Stimulated activated CD4-positive, alpha-beta T cell treated with anti-CD3 and anti-CD28 coated beads, Interleukin-12 subunit alpha, Interleukin-12 subunit beta, amount 100 ng/mL, for 4 hours (primary cell): ENCODE data around the gene MED27.

Experiments
- DNase-seq: peaks from one replicate; pipeline ENCODE4 v3.0.0-alpha.2; 2020

MED27 gene

GRCh38 chr9:132040808-132041207 is 38.9 kb downstream of the MED27 start:
- DNase-seq = no peak

GRCh38 chr9:132040246-132040645 is 39.4 kb downstream of the MED27 start:
- DNase-seq = no peak

DNA sequence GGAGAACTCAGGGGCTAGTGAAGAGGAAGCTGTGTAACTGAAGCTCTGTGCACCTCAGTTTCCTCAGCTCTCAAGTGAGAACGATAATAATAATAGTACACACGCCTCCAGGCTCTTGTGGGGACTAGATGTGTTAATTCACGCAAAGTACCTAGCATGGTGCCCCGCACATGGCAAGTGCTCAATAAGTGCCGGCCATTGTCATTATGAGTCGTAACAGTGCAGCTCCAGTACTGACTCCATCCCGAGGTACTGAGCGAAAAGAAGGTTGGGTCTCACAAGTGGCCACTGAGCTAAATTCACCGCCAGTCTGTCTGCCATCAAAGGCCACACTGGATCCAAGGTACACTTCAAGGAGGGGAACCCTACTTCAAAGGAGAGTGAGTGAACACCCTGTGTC is 40.4 kb downstream of the MED27 start:
- no peak for DNase-seq

DNA sequence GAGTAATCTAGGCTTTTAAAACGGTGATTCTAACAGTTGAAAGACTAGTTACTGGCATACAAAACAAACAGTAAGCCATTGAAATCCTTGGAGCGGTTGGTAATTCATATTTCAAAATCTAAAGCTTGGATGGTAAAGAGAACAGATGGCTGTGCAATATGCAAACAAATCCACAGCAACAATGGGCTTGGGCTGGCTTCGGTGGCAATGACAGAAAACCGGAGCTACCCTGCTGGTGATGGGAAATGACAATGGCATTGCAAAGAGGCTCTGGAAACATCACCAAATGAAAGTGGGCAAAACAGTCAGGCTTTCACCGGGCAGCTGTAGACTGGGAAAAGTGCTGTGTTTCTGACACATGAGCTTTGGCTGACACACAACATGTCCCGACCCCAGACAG is 42.2 kb downstream of the MED27 start:
- DNase-seq = no peak

DNA sequence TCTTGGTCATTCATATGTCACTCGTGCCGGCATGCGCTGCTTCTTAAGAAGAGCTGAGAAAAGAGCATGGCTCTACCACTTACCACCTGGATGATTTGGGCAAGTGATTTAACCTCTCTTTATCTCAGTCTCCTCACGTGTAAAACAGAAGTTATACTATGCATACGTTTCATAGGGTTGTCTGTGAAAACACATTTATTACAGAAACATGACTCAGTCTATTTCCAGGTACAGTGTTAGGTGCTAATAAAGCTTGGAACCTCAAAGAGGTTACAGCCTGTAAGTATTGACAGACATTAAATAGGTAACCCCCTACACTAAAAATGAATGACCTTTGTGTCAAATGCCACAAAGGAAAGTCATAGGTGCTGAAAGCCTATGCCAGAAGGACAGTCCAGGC is 43.1 kb downstream of the MED27 start:
- DNase-seq = no peak

GRCh38 chr9:132035679-132036078 is 44.0 kb downstream of the MED27 start:
- DNase-seq = no peak

GRCh38 chr9:132032238-132032950 is 47.3 kb downstream of the MED27 start:
- no peak for DNase-seq

GRCh38 chr9:132031467-132032237 is 48.0 kb downstream of the MED27 start:
- DNase-seq = no peak

DNA sequence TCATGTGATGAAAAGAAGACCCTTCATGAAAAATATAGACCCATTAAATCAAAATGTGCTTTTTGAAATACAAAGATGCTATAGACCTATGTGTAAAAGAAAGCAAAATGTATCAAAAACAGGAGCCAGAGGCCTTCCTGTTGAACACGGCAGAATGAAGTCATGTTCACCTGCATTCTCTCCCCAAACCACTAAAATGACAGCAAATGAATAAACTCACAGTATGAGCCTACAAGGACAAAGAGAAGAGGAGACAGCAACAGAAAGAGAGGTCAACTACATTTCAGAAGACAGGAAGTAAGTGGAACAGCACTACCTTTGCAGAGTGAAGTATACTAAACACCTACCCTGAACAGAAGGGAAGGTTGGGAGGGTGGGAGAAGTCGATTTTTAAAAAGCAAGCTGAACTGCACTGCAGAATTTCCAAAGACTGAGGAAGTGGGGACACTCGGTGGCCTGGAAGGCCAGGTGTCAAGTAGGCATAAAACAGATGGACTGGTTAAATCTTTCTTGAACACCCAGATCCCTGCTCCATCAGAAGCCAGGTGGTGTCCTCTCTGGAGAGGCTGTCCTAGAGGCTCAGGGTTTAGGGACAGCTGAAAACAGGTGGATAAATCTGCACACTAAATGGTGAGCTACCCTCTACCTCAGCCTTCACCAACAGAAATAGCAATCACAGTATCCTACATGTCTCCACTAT is 48.9 kb downstream of the MED27 start:
- no peak for DNase-seq

GRCh38 chr9:132027752-132028663 is 51.7 kb downstream of the MED27 start:
- no peak for DNase-seq

DNA sequence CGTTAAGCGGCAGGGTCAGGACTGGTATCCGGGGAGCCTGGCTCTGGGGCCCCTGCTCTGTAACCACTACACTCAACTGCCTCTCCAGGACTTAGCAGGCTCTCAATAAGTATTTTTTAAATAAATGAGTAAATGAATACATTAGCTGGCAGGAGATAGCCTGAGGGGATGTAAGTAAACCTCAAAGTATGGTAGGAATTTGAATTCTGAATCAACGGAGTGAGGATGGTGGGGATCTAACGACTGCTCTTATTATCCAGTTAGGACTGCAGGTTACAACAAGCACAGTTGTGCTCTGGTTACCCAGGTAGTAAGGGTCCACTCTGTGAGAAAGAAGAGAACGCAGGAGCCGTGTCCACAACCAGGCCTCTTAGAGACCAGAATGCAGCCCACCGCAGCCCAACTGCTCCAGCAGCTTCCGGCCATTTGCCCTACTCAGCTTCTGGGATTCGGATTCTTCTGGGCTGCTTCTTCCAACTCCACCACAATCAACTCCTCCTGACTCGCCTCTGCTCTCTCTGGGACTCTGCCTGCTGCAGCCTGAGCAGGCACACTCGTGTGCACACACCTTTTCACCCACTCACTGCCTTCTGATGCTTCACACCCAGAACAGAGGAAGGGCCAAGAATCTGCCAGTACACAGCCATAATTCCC is 52.6 kb downstream of the MED27 start:
- no peak for DNase-seq

- no peak for DNase-seq
These were observed 53.9 kb downstream of the MED27 start for GRCh38 chr9:132025766-132026165.

- no peak for DNase-seq
These were observed 55.1 kb downstream of the MED27 start for GRCh38 chr9:132024589-132024988.

DNA sequence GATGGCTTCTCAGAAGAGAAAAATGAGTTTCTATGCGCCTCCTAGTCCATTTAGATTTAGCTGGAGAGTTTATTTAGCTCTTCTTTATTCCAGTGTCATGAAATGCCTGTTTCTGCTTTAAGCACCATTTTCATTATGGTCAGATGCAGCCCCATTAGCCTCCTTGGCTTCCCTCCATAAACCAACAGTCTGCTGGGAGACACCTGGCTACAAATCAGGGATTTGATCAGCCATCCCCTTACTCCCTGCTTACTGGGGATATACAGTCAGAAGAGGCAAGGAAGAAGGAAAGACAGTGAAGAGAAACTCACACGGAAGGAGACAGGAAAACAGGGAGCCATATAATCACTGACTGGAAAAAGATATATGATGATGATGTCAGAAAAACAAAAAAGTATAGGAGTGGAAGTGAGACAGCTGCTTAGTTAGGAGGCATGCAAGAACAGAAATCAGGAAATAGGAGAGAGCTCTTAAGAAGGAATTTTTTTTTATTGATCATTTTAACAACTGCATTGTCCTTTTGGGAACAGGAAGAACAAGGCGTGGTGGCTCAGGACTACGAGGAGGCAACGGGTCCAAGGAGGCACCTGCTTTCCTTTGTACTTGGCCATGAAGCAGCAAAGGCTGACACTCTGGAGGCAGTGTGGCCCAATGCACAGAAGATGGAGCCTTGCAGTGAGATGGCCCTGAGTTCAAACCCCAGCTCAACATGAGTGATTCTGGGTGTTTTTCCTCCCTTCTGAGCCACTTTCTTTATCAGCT is 56.1 kb downstream of the MED27 start:
- DNase-seq = no peak

DNA sequence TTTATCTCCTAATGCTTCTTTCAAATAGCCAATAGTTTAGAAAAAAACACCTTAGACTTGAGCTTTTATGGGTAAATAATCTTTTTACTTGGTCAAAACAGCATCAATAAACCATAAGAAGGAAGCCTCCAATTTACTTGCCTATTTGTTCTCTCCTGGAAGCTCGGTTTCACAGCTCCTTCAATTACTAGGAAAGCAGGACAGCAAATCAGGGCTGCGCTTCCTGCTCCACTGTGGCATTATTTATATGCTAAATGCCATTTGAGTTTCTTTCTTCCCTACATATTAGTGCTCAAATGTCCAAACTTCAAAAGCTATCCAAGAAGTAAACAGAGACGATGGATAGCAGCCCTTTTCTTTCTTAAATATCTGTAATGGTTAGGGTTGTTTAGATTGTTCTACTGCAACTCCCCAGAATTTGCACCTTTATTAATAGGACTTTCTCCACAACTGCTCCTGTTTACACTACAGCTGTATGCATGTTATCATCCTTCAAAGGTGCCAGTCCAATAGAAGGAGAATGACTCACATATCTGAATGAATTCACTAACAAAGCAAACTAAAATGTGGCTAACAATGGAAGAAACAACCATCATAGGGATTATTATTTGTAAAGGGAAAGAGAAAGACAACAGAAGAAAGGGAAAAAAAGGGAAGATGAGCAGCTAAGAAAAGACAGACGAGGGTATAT is 58.7 kb downstream of the MED27 start:
- DNase-seq = no peak

- DNase-seq = no peak
These were observed 59.4 kb downstream of the MED27 start for GRCh38 chr9:132020272-132020671.

DNA sequence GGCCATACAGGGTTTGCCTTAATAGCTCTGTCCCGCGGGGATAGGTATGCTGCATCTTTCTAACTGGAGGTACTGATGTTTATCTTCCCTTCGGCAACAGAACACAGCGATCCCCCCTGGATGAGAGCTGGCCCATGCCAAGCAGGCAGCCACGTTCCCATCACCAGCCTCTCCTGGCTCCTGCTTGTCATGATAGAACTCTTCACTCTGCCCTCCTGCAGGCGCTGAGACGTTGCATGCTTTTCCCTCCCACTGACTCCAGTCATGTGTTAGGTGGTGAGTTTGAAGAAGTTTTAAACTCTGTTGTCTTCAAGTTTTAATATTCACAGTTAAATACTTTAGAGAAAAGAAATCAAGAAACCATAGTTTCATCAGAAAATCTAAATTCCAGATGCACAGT is 60.0 kb downstream of the MED27 start:
- no peak for DNase-seq

DNA sequence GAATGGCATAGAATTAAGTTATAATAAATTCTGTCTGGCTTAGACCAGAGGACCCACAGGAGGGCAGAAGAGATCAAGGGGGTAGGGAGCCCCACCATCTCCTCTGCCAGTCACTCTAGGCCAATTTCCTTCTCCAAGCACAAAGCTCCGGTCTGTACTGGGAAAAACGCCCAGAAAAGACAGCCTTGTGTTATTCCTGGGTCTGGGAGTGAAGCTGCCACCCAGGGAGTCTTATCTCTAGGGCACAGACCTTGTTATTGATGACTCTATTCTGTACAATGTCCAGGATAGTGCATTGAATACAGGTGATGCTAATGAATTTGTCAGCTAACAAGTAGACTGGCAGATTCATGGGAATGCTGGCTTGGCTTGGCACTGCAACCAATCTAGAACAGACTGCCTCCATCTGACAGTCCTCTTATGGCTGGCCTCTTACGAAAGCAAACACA is 60.7 kb downstream of the MED27 start:
- no peak for DNase-seq

GRCh38 chr9:132016456-132016855 is 63.2 kb downstream of the MED27 start:
- DNase-seq = no peak

- no peak for DNase-seq
These were observed 63.8 kb downstream of the MED27 start for GRCh38 chr9:132015866-132016265.
